NCI-H526 (cell line): Measurements from ENCODE around the gene TIMP4.

ENCODE experiments used
- DNase-seq, 2 experiments: peaks; one replicate each; lab custom pipeline; 2025; lab: John Stamatoyannopoulos, UW

Gene TIMP4

GRCh38 chr3:12158387-12159226, at the start of gene TIMP4:
TSS of gene TIMP4 (minus strand) at chr3:12158912. CDS start at chr3:12158840, 72 bp downstream.
- DNase-seq: no peak

- DNase-seq: no peak
Observed at GRCh38 chr3:12205171-12205570, 46.5 kb upstream of the TIMP4 start.

- no peak for DNase-seq
Observed at GRCh38 chr3:12201813-12202212, 43.1 kb upstream of the TIMP4 start.

GRCh38 chr3:12198301-12198700, 39.6 kb upstream of the TIMP4 start:
- no peak for DNase-seq

GRCh38 chr3:12197475-12197874, 38.8 kb upstream of the TIMP4 start:
- no peak for DNase-seq

GRCh38 chr3:12196684-12197083, 38.0 kb upstream of the TIMP4 start:
- peak in 1 of 2 experiments; percentile 13 for DNase-seq

GRCh38 chr3:12195231-12195630, 36.5 kb upstream of the TIMP4 start:
- no peak for DNase-seq

GRCh38 chr3:12194669-12195161, 36.0 kb upstream of the TIMP4 start:
- DNase-seq: peak in 1 of 2 experiments; percentile 32

GRCh38 chr3:12194209-12194608, 35.5 kb upstream of the TIMP4 start:
- DNase-seq: no peak

- DNase-seq: no peak
Observed at GRCh38 chr3:12193485-12194165, 34.9 kb upstream of the TIMP4 start.

- no peak for DNase-seq
Observed at GRCh38 chr3:12192655-12193484, 34.2 kb upstream of the TIMP4 start.

GRCh38 chr3:12192173-12192572, 33.5 kb upstream of the TIMP4 start:
- no peak for DNase-seq

- no peak for DNase-seq
Observed at GRCh38 chr3:12191559-12191958, 32.8 kb upstream of the TIMP4 start.

GRCh38 chr3:12190832-12191231, 32.1 kb upstream of the TIMP4 start:
- DNase-seq: no peak

GRCh38 chr3:12190221-12190807, 31.6 kb upstream of the TIMP4 start:
- DNase-seq: no peak

- no peak for DNase-seq
Observed at GRCh38 chr3:12188681-12189287, 30.1 kb upstream of the TIMP4 start.

GRCh38 chr3:12188328-12188648, 29.6 kb upstream of the TIMP4 start:
- no peak for DNase-seq

GRCh38 chr3:12187448-12188327, 29.0 kb upstream of the TIMP4 start:
- DNase-seq: no peak

- DNase-seq: no peak
Observed at GRCh38 chr3:12186515-12187286, 28.0 kb upstream of the TIMP4 start.

GRCh38 chr3:12186046-12186445, 27.3 kb upstream of the TIMP4 start:
- no peak for DNase-seq
